ENCODE data around the gene PNPLA1. TPM values are rescaled to one million over a fixed set of nuclear protein-coding genes. Genes with fewer than 3 reads are reported as not detected.

Gene PNPLA1
- total and polyA plus RNA-seq, 10 of the 15 experiments (the other 5 are each of a cell fraction or from before 2014, with no cell fraction given) = 0.04 TPM; not detected in 9

DNA sequence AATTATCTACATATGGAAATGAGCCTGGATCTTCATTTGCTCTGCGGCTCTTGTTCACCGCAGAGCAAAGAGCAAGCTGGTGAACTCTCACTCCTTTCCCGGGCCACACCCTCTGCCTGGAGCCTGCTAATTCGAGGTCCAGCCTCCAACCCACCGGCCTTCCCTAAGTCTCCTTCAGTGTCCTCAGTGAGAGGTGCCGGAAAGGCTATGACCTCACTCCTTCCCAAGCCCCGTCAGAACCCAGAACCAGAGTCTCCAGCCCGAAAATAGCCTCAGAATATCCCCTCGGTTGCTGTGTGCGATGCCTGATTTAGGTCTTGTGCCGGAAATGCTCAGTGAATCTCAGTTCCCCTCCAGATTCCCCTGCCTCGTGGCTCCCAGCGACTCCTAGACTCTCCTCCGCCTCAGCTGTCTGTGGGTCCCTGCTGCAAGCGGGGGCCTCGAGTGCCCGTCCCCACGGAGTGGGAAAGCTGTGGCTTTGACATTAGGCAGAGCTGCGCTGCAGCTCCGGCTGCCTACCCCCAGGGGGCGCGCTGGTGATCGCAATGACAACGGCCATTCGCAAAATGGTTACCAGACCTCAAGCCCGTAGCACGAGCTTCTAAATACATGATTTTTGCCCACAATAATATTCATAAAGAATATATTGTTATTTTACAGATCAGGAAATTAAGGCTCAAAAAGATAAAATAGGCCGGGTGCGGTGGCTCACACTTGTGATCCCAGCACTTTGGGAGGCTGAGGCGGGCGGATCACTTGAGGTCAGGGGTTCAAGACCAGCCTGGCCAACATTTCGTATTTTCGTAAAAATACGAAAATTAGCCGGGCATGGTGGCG is 71.0 kb downstream of the PNPLA1 start (continued):
- TF ChIP-seq, protein P1, sequence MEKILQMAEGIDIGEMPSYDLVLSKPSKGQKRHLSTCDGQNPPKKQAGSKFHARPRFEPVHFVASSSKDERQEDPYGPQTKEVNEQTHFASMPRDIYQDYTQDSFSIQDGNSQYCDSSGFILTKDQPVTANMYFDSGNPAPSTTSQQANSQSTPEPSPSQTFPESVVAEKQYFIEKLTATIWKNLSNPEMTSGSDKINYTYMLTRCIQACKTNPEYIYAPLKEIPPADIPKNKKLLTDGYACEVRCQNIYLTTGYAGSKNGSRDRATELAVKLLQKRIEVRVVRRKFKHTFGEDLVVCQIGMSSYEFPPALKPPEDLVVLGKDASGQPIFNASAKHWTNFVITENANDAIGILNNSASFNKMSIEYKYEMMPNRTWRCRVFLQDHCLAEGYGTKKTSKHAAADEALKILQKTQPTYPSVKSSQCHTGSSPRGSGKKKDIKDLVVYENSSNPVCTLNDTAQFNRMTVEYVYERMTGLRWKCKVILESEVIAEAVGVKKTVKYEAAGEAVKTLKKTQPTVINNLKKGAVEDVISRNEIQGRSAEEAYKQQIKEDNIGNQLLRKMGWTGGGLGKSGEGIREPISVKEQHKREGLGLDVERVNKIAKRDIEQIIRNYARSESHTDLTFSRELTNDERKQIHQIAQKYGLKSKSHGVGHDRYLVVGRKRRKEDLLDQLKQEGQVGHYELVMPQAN (conservative IDR thresholded peaks at IDR 0.05) = no peak
- TF ChIP-seq FOXK2 (IDR thresholded peaks at IDR 0.05) (no peak), BMI1 (IDR thresholded peaks at IDR 0.05; ENCODE audit: borderline replicate concordance) (no peak), RELB (IDR thresholded peaks at IDR 0.05; ENCODE audit: low read depth) (peak; percentile 47; the same call in 1 of the 2 replicates), ZBTB33 (IDR thresholded peaks at IDR 0.05) (no peak), ZNF207 (IDR thresholded peaks at IDR 0.05; ENCODE audit: borderline replicate concordance) (no peak), CHD4 (IDR thresholded peaks at IDR 0.05) (no peak), ASH2L (IDR thresholded peaks at IDR 0.05; ENCODE audit: borderline replicate concordance, low read depth) (no peak), EP300 (IDR thresholded peaks at IDR 0.05; ENCODE audit: borderline replicate concordance in 1 of 2, control insufficient read depth in 1 of 2, low read depth in 2 of 2, low read length in 2 of 2) (no peak), SMC3 (IDR thresholded peaks at IDR 0.05; ENCODE audit: borderline replicate concordance, low read length) (peak; percentile 86), TCF3 (IDR thresholded peaks at IDR 0.05; ENCODE audit: borderline replicate concordance, insufficient read depth, low read depth, low read length) (no peak)
